GM19351 (cell line): ENCODE measurements around the gene LY6G5B.
A peak's percentile ranks its signal among the peaks of the same experiment; 100 is the strongest.

Experiments used
- ATAC-seq: cut with Tn5 transposase; IDR thresholded peaks from one replicate; pipeline ENCODE4 v1.9.1; 2021; ENCODE audit warnings: mild to moderate bottlenecking, moderate library complexity; ENCODE audit not compliant: unreplicated experiment

Gene LY6G5B

GRCh38 chr6:31669676-31670075, at the start of gene LY6G5B:
Gene LY6G5B (plus strand): TSS chr6:31669976. CDS start chr6:31670951, 975 bp downstream.
- ATAC-seq: no peak

GRCh38 chr6:31620586-31621319, 49.0 kb upstream of the LY6G5B start, which contains the start of gene PRRC2A:
Gene PRRC2A (plus strand): TSS chr6:31620715. CDS start chr6:31622790, 2,075 bp downstream.
- ATAC-seq: peak; percentile 19

GRCh38 chr6:31621320-31621939, 48.3 kb upstream of the LY6G5B start:
- no peak for ATAC-seq

GRCh38 chr6:31621991-31622390, 47.8 kb upstream of the LY6G5B start:
- ATAC-seq: no peak

GRCh38 chr6:31622684-31623091, 47.1 kb upstream of the LY6G5B start:
- no peak for ATAC-seq

GRCh38 chr6:31624070-31624469, 45.7 kb upstream of the LY6G5B start:
- ATAC-seq: no peak

- no peak for ATAC-seq
Measured at GRCh38 chr6:31626952-31627351, 42.8 kb upstream of the LY6G5B start.

- ATAC-seq: no peak
Measured at GRCh38 chr6:31627690-31628287, 42.0 kb upstream of the LY6G5B start.

GRCh38 chr6:31629014-31629413, 40.8 kb upstream of the LY6G5B start:
- ATAC-seq: no peak

GRCh38 chr6:31630177-31630934, 39.4 kb upstream of the LY6G5B start:
- no peak for ATAC-seq

GRCh38 chr6:31631209-31631608, 38.6 kb upstream of the LY6G5B start:
- no peak for ATAC-seq

- ATAC-seq: no peak
Measured at GRCh38 chr6:31631681-31632278, 38.0 kb upstream of the LY6G5B start.

- no peak for ATAC-seq
Measured at GRCh38 chr6:31632279-31632946, 37.4 kb upstream of the LY6G5B start.

GRCh38 chr6:31633447-31633846, 36.3 kb upstream of the LY6G5B start:
- no peak for ATAC-seq

GRCh38 chr6:31634131-31634530, 35.6 kb upstream of the LY6G5B start:
- ATAC-seq: no peak

- ATAC-seq: no peak
Measured at GRCh38 chr6:31634969-31635575, 34.7 kb upstream of the LY6G5B start.

- no peak for ATAC-seq
Measured at GRCh38 chr6:31636698-31637596, 32.8 kb upstream of the LY6G5B start.

- no peak for ATAC-seq
Measured at GRCh38 chr6:31639043-31639442, 30.7 kb upstream of the LY6G5B start.

- ATAC-seq: no peak
Measured at GRCh38 chr6:31639449-31639861, 30.3 kb upstream of the LY6G5B start.
